Measurements from ENCODE around the gene IRX5.

The IRX5 gene

GRCh38 chr16:54892981-54893380, 37.7 kb upstream of the IRX5 start:
- TF ChIP-seq CTCF (IDR thresholded peaks at IDR 0.05; ENCODE audit: low read depth, low read length, missing control alignments): no peak
- DNase-seq (ENCODE audit: low read depth): no peak
- no peak overlapping the region for H3K4me3 ChIP-seq (ENCODE audit: low read depth, low read length)
- in situ Hi-C loops (cut with HindIII; ENCODE audit: low sequenced_read_pairs): no loop called here

GRCh38 chr16:54897930-54898329, 32.7 kb upstream of the IRX5 start:
- in situ Hi-C loops (cut with HindIII; ENCODE audit: low sequenced_read_pairs): no loop called here
- H3K4me3 ChIP-seq (ENCODE audit: low read depth, low read length): no peak overlapping the region
- no peak for TF ChIP-seq CTCF (IDR thresholded peaks at IDR 0.05; ENCODE audit: low read depth, low read length, missing control alignments)
- DNase-seq (ENCODE audit: low read depth): no peak

GRCh38 chr16:54901606-54902005, 29.1 kb upstream of the IRX5 start:
- TF ChIP-seq CTCF (IDR thresholded peaks at IDR 0.05; ENCODE audit: low read depth, low read length, missing control alignments): no peak
- in situ Hi-C loops (cut with HindIII; ENCODE audit: low sequenced_read_pairs): no loop called here
- H3K4me3 ChIP-seq (ENCODE audit: low read depth, low read length): no peak overlapping the region
- DNase-seq (ENCODE audit: low read depth): no peak

- in situ Hi-C loops (cut with HindIII; ENCODE audit: low sequenced_read_pairs): no loop called here
Measured at GRCh38 chr16:54903047-54903446, 27.6 kb upstream of the IRX5 start.

GRCh38 chr16:54911079-54911478, 19.6 kb upstream of the IRX5 start:
- no peak for DNase-seq (ENCODE audit: low read depth)
- no peak for TF ChIP-seq CTCF (IDR thresholded peaks at IDR 0.05; ENCODE audit: low read depth, low read length, missing control alignments)
- in situ Hi-C loops (cut with HindIII; ENCODE audit: low sequenced_read_pairs): no loop called here
- no peak overlapping the region for H3K4me3 ChIP-seq (ENCODE audit: low read depth, low read length)

More at GRCh38 chr16:54903047-54903446, 27.6 kb upstream of the IRX5 start:
- TF ChIP-seq CTCF (IDR thresholded peaks at IDR 0.05; ENCODE audit: low read depth, low read length, missing control alignments): no peak
- DNase-seq (ENCODE audit: low read depth): no peak
- H3K4me3 ChIP-seq (ENCODE audit: low read depth, low read length): no peak overlapping the region

- H3K4me3 ChIP-seq (ENCODE audit: low read depth, low read length): no peak overlapping the region
- DNase-seq (ENCODE audit: low read depth): no peak
- no peak for TF ChIP-seq CTCF (IDR thresholded peaks at IDR 0.05; ENCODE audit: low read depth, low read length, missing control alignments)
- in situ Hi-C loops (cut with HindIII; ENCODE audit: low sequenced_read_pairs): no loop called here
Measured at GRCh38 chr16:54912720-54913119, 17.9 kb upstream of the IRX5 start.

All from astrocyte of the cerebellum (primary cell).